HepG2 (cell line): ENCODE results near the gene QPCT. TPM values are rescaled to one million over a fixed set of nuclear protein-coding genes. Genes with fewer than 3 reads are reported as not detected.

Experiments used
- CREBL2 ChIP-seq: sonication (generic); formaldehyde crosslinking; IDR thresholded peaks from 2 replicates; pipeline ENCODE4 v1.8.1; 2023; ENCODE audit warnings: missing genetic modification reagents, mild to moderate bottlenecking, borderline replicate concordance
- DMTF1 ChIP-seq: sonication (generic); formaldehyde crosslinking; IDR thresholded peaks from 2 replicates; pipeline ENCODE4 v1.4.0; 2020; ENCODE audit warnings: mild to moderate bottlenecking, missing genetic modification reagents
- EP300 ChIP-seq, 3 experiments: sonication (generic) in 1 of 3; formaldehyde crosslinking in 1 of 3; IDR thresholded peaks; 2 replicates each; pipeline versions ENCODE4 v1.5.1 to v1.6.1; 2011 to 2020; ENCODE audit warnings: low read depth in 2 of 3, low read length in 2 of 3, borderline replicate concordance in 1 of 3, improper control_type of control experiment in 1 of 3, mild to moderate bottlenecking in 1 of 3, missing genetic modification reagents in 1 of 3, moderate library complexity in 1 of 3
- FOXO1 ChIP-seq: sonication (generic); formaldehyde crosslinking; IDR thresholded peaks from 2 replicates; pipeline ENCODE4 v1.4.0; 2020; ENCODE audit warnings: missing genetic modification reagents
- HDAC1 ChIP-seq: sonication (generic); formaldehyde crosslinking; IDR thresholded peaks from 2 replicates; pipeline ENCODE4 v1.5.1; 2020; ENCODE audit warnings: mild to moderate bottlenecking, missing genetic modification reagents
- ISL2 ChIP-seq: sonication (generic); formaldehyde crosslinking; IDR thresholded peaks from 2 replicates; pipeline ENCODE4 v1.5.0; 2020; ENCODE audit warnings: missing genetic modification reagents
- LCORL ChIP-seq, 2 experiments: fragments of 450-650 bp in 1 of 2; sonication (generic) in 1 of 2; formaldehyde crosslinking in 1 of 2; IDR thresholded peaks; 2 replicates each; pipeline versions ENCODE4 v1.5.0 to v1.6.1; 2017 to 2020; ENCODE audit warnings: antibody characterized with exemption in 1 of 2, missing genetic modification reagents in 1 of 2
- ONECUT2 ChIP-seq: sonication (generic); formaldehyde crosslinking; IDR thresholded peaks from 2 replicates; pipeline ENCODE4 v1.4.0; 2020; ENCODE audit warnings: missing genetic modification reagents
- RNF2 ChIP-seq: fragments of 450-650 bp; conservative IDR thresholded peaks from 2 replicates; pipeline ENCODE4 v1.6.1; 2016; ENCODE audit warnings: low read depth
- SALL1 ChIP-seq: sonication (generic); formaldehyde crosslinking; IDR thresholded peaks from 2 replicates; pipeline ENCODE4 v1.8.0; 2022; ENCODE audit warnings: mild to moderate bottlenecking, missing genetic modification reagents
- ZFP41 ChIP-seq: sonication (generic); formaldehyde crosslinking; IDR thresholded peaks from 2 replicates; pipeline ENCODE4 v1.4.0; 2020; ENCODE audit warnings: mild to moderate bottlenecking, missing genetic modification reagents, borderline replicate concordance
- ZFP82 ChIP-seq: sonication (generic); formaldehyde crosslinking; IDR thresholded peaks from 2 replicates; pipeline ENCODE4 v1.5.1; 2020; ENCODE audit warnings: mild to moderate bottlenecking, missing genetic modification reagents, borderline replicate concordance
- ZNF264 ChIP-seq: sonication (generic); formaldehyde crosslinking; IDR thresholded peaks from 2 replicates; pipeline ENCODE4 v1.4.0; 2020; ENCODE audit warnings: missing genetic modification reagents
- ZNF296 ChIP-seq: sonication (generic); formaldehyde crosslinking; conservative IDR thresholded peaks from 2 replicates; pipeline ENCODE4 v1.5.0; 2020; ENCODE audit warnings: mild to moderate bottlenecking, missing genetic modification reagents
- ZNF337 ChIP-seq: sonication (generic); formaldehyde crosslinking; IDR thresholded peaks from 2 replicates; pipeline ENCODE4 v1.5.1; 2020; ENCODE audit warnings: missing genetic modification reagents, low read depth, mild to moderate bottlenecking, borderline replicate concordance
- ZNF367 ChIP-seq: sonication (generic); formaldehyde crosslinking; IDR thresholded peaks from 2 replicates; pipeline ENCODE4 v1.4.0; 2020; ENCODE audit warnings: missing genetic modification reagents, borderline replicate concordance
- ZNF446 ChIP-seq: sonication (generic); formaldehyde crosslinking; IDR thresholded peaks from 2 replicates; pipeline ENCODE4 v1.5.0; 2020; ENCODE audit warnings: mild to moderate bottlenecking, missing genetic modification reagents
- ZNF615 ChIP-seq: sonication (generic); formaldehyde crosslinking; IDR thresholded peaks from 2 replicates; pipeline ENCODE4 v1.5.0; 2020; ENCODE audit warnings: mild to moderate bottlenecking, missing genetic modification reagents, borderline replicate concordance
- ZNF652 ChIP-seq: IDR thresholded peaks from 2 replicates; pipeline ENCODE4 v1.6.1; 2016; ENCODE audit warnings: low read depth, borderline replicate concordance
- ZNF670 ChIP-seq: sonication (generic); formaldehyde crosslinking; IDR thresholded peaks from 2 replicates; pipeline ENCODE4 v1.8.0; 2022; ENCODE audit warnings: mild to moderate bottlenecking, missing genetic modification reagents, borderline replicate concordance
- ZNF703 ChIP-seq: sonication (generic); formaldehyde crosslinking; IDR thresholded peaks from 2 replicates; pipeline ENCODE4 v1.5.1; 2020; ENCODE audit warnings: missing genetic modification reagents, mild to moderate bottlenecking, moderate library complexity, borderline replicate concordance
- ZNF746 ChIP-seq: sonication (generic); formaldehyde crosslinking; IDR thresholded peaks from 2 replicates; pipeline ENCODE4 v1.8.0; 2022; ENCODE audit warnings: mild to moderate bottlenecking, missing genetic modification reagents
- ZNF788 ChIP-seq: sonication (generic); formaldehyde crosslinking; IDR thresholded peaks from 2 replicates; pipeline ENCODE4 v1.5.0; 2020; ENCODE audit warnings: mild to moderate bottlenecking, missing genetic modification reagents, borderline replicate concordance
- ZSCAN25 ChIP-seq: sonication (generic); formaldehyde crosslinking; IDR thresholded peaks from 2 replicates; pipeline ENCODE4 v1.8.0; 2022; ENCODE audit warnings: mild to moderate bottlenecking, missing genetic modification reagents
- ZSCAN31 ChIP-seq: sonication (generic); formaldehyde crosslinking; IDR thresholded peaks from 2 replicates; pipeline ENCODE4 v1.5.0; 2020; ENCODE audit warnings: low read depth, mild to moderate bottlenecking, missing genetic modification reagents
- polyA plus RNA-seq, 8 experiments: library from polyadenylated mRNA; depleted of rRNA in 3 of 8; stranded (reverse) in 7 of 8; unstranded in 1 of 8; fragments of >200 nt; fragmentation: Illumina TruSeq in 4 of 8; extraction: Trizol in 4 of 8; gene quantifications; 2 replicates each; pipeline versions ENCODE4 v1.2.1 to v1.2.3, GENCODE V29; 2011 to 2016; ENCODE audit warnings: low read depth in 4 of 8, missing spikeins in 1 of 8, mixed read lengths in 1 of 8; ENCODE audit not compliant: insufficient read depth in 1 of 8
- total RNA-seq, 5 experiments: library from RNA; depleted of rRNA; stranded (reverse); fragments of >200 nt; fragmentation: Illumina TruSeq; extraction: Trizol; gene quantifications; 2 replicates each; pipeline ENCODE4 v1.2.3, GENCODE V29; 2016; ENCODE audit warnings: low read depth in 1 of 5
- TF ChIP-seq, protein P1 (sequence below): sonication (generic); formaldehyde crosslinking; IDR thresholded peaks from 2 replicates; pipeline ENCODE4 v1.9.0; 2022; ENCODE audit warnings: low read depth, missing genetic modification reagents

The QPCT gene
- total and polyA plus RNA-seq, 2 of the 13 experiments (the other 11 are each of a cell fraction or from before 2014, with no cell fraction given), result 0.77 to 1.2 TPM

DNA sequence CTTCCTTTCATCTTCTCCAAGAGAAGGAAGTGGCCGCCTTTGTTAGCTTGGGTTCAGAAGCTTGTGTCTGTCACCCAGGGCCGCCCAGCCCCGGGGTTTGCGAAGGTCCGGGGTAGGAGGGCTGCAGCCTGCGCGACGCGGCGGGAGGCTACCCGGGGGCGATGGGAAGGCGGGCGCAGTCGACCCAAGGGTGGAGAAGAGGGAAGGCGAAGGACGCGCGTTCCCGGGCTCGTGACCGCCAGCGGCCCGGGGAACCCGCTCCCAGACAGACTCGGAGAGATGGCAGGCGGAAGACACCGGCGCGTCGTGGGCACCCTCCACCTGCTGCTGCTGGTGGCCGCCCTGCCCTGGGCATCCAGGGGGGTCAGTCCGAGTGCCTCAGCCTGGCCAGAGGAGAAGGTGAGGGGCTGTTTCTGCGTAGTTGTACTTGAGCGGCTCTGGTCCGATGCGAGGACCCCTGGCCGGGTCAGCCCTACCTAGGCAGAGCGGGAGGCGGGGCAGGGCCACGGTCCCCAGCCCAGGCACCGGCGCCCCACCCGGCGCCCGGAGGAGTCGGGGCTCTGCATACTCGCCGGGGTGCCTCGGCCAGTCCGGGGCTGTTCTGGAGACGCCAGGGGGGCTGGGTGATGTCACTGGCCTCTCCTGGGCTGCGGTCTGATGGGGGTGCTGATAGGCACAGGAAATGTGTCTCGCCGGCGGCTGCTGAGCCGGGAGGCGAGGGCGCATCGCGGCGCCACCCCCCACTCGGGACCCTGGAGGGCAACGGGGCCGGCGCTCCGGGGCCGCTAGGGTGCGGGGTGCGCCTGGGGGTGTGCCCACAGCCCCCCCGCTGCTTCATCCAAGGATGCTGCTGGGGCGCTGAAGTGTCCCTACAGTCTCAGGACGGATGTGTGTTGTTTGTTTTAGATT, at the start of gene QPCT (continued):
- TF ChIP-seq EP300 (IDR thresholded peaks at IDR 0.05; ENCODE audit: low read depth in 2 of 2, low read length in 2 of 2), result no peak
- TF ChIP-seq EP300 (CRISPR knock-in tag; IDR thresholded peaks at IDR 0.05; ENCODE audit: borderline replicate concordance), result no peak
- no peak for TF ChIP-seq ZNF264
- peak; percentile 32; the same call in 1 of the 2 replicates for TF ChIP-seq SALL1
- TF ChIP-seq ZNF670 (CRISPR knock-in tag), result 0 out of 2 replicates have a peak, but pooled peaks have one; percentile 46
- no peak for TF ChIP-seq ZNF788 (CRISPR knock-in tag)
- TF ChIP-seq ZNF337, result no peak
- no peak for TF ChIP-seq ZFP41 (CRISPR knock-in tag)
- 0 out of 2 replicates have a peak, but pooled peaks have one; percentile 7 for TF ChIP-seq ZSCAN31
- TF ChIP-seq ZNF615 (CRISPR knock-in tag), result no peak
- TF ChIP-seq FOXO1, result no peak
- TF ChIP-seq ZNF746 (CRISPR knock-in tag), result no peak
- no peak for TF ChIP-seq ONECUT2 (CRISPR knock-in tag)
- TF ChIP-seq ISL2, result no peak
- 0 out of 2 replicates have a peak, but pooled peaks have one; percentile 31 for TF ChIP-seq CREBL2 (CRISPR knock-in tag)
- no peak for TF ChIP-seq ZNF652
- no peak for TF ChIP-seq ZFP82 (CRISPR knock-in tag)
- no peak for TF ChIP-seq HDAC1 (CRISPR knock-in tag)
- TF ChIP-seq ZNF703 (CRISPR knock-in tag), result no peak
- TF ChIP-seq, protein P1, sequence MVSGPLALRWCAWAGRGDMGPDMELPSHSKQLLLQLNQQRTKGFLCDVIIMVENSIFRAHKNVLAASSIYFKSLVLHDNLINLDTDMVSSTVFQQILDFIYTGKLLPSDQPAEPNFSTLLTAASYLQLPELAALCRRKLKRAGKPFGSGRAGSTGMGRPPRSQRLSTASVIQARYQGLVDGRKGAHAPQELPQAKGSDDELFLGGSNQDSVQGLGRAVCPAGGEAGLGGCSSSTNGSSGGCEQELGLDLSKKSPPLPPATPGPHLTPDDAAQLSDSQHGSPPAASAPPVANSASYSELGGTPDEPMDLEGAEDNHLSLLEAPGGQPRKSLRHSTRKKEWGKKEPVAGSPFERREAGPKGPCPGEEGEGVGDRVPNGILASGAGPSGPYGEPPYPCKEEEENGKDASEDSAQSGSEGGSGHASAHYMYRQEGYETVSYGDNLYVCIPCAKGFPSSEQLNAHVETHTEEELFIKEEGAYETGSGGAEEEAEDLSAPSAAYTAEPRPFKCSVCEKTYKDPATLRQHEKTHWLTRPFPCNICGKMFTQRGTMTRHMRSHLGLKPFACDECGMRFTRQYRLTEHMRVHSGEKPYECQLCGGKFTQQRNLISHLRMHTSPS (CRISPR knock-in tag), result 0 out of 2 replicates have a peak, but pooled peaks have one; percentile 60
- TF ChIP-seq LCORL (IDR thresholded peaks at IDR 0.05), result no peak
- no peak for TF ChIP-seq LCORL (CRISPR knock-in tag; IDR thresholded peaks at IDR 0.05)
- no peak for TF ChIP-seq RNF2
- TF ChIP-seq ZSCAN25 (CRISPR knock-in tag), result no peak
- TF ChIP-seq DMTF1, result no peak
- no peak for TF ChIP-seq ZNF367
- no peak for TF ChIP-seq ZNF296 (CRISPR knock-in tag)
- no peak for TF ChIP-seq ZNF446 (CRISPR knock-in tag)
